AG04450 (cell line): ENCODE results near the gene GCH1. TPM values are rescaled to one million over a fixed set of nuclear protein-coding genes. Genes with fewer than 3 reads are reported as not detected.
"Not testable (repeated sequence)": the region's sequence is repeated elsewhere in the genome, so short reads cannot be mapped to it uniquely, and the experiment has no call there.

Experiments used
- CTCF ChIA-PET: fragments of 300-600, 350-600 bp; formaldehyde crosslinking; extraction: SDS; loops from one replicate; lab custom pipeline; 2022; ENCODE audit warnings: antibody characterized with exemption, inconsistent platforms; lab: Charles Lee
- POLR2A ChIA-PET: fragments of 350-600 bp; formaldehyde crosslinking; extraction: SDS; loops from one replicate; lab custom pipeline; 2021; ENCODE audit warnings: antibody characterized with exemption, inconsistent platforms; lab: Yijun Ruan, JAX
- DNase-seq: peaks from one replicate; pipeline ENCODE4 v3.0.0-alpha.2; 2011; ENCODE audit warnings: low read depth, low spot score
- H3K27ac ChIP-seq: one replicate; pipeline ENCODE4 v1.5.1; 2012; ENCODE audit warnings: low read depth, low read length, control low read depth
- H3K27me3 ChIP-seq: one replicate; pipeline ENCODE4 v1.6.0; 2012; ENCODE audit warnings: low read length; ENCODE audit not compliant: control insufficient read depth, insufficient read depth
- H3K4me3 ChIP-seq: 2 replicates; pipeline ENCODE4 v1.5.1; 2011; ENCODE audit warnings: mild to moderate bottlenecking, low read depth, low read length, control low read depth
- H3K9me3 ChIP-seq: 2 replicates; pipeline ENCODE4 v1.5.1; 2012; ENCODE audit warnings: low read length; ENCODE audit not compliant: control insufficient read depth, insufficient read depth
- CTCF ChIP-seq: IDR thresholded peaks from 2 replicates; pipeline ENCODE4 v1.5.1; 2011; ENCODE audit warnings: low read depth, low read length, control low read depth, inconsistent platforms
- polyA plus RNA-seq: library from polyadenylated mRNA; depleted of rRNA; stranded (reverse); fragments of >200 nt; gene quantifications from 2 replicates; pipeline ENCODE4 v1.2.3, GENCODE V29; 2011

The GCH1 gene
- polyA plus RNA-seq, 1 experiment = 0.88 TPM

DNA sequence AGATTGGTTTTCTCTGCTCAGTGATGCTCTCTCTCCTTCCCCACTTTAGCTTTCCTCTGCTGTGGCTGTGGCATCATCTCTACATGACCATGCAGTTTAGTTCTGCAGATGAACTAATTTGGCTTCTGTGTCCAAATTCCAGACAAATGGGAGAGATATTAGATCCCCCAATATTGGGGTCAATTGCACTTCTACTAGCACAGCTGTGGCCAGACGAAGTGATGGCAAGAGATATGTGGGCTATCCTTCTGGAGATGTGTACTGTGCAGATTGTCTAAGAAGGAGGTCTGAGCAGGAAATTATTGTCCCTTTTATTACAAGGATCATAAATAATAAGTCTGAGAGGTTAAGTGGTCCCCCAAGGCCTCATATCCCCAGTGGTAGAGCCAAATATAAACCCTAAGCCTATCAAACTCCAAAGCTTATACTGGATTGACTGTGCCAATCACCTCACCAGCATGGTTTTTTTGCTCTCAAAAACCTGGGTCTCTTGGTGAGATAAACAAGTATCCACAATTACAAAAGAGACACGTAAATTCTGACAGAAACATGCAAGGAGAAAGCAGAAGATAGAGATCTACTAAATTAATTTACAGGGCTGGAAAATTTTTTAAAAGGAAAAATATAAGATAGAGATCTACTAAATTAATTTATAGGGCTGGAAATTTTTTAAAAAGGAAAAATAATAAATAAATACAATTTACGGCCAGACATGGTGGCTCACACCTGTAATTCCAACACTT lies 29.1 kb upstream of the GCH1 start:
- Histone ChIP-seq H3K27me3 (no peaks in the 10 kb centered on the region), H3K27ac (no peak overlapping the region), H3K4me3 (no peak overlapping the region), H3K9me3 (no peaks in the 10 kb centered on the region)
- ChIA-PET CTCF (interaction anchor here (0.5 to 0.6 kb wide), 2 partner anchors 50 to 814 kb away, joined by 3 to 5 read pairs; no protein-coding TSS in a partner anchor), POLR2A (no interaction called here)
- no peak for DNase-seq
- no peak for TF ChIP-seq CTCF

GRCh38 chr14:54931101-54931500 lies 28.5 kb upstream of the GCH1 start:
- ChIA-PET CTCF (interaction anchor here (0.5 kb wide), 1 partner anchor 50 kb away, joined by 3 read pairs; no protein-coding TSS in a partner anchor), POLR2A (no interaction called here)
- no peak overlapping the region for H3K4me3 ChIP-seq
- no peak for DNase-seq
- no peak for TF ChIP-seq CTCF
- H3K27ac ChIP-seq = no peak overlapping the region
- H3K9me3 ChIP-seq = no peaks in the 10 kb centered on the region
- H3K27me3 ChIP-seq = no peaks in the 10 kb centered on the region

GRCh38 chr14:54929556-54929955 lies 26.9 kb upstream of the GCH1 start:
- Histone ChIP-seq H3K27me3 (no peaks in the 10 kb centered on the region), H3K4me3 (no peak overlapping the region), H3K9me3 (no peaks in the 10 kb centered on the region), H3K27ac (no peak overlapping the region)
- ChIA-PET POLR2A (no interaction called here), CTCF (no interaction called here)
- no peak for TF ChIP-seq CTCF
- no peak for DNase-seq

GRCh38 chr14:54928216-54928615 lies 25.6 kb upstream of the GCH1 start:
- CTCF ChIA-PET = no interaction called here
- TF ChIP-seq CTCF = no peak
- no peak overlapping the region for H3K4me3 ChIP-seq
- DNase-seq = no peak
- H3K27ac ChIP-seq = no peak overlapping the region
- POLR2A ChIA-PET = no interaction called here
- H3K9me3 ChIP-seq = no peaks in the 10 kb centered on the region
- no peaks in the 10 kb centered on the region for H3K27me3 ChIP-seq

DNA sequence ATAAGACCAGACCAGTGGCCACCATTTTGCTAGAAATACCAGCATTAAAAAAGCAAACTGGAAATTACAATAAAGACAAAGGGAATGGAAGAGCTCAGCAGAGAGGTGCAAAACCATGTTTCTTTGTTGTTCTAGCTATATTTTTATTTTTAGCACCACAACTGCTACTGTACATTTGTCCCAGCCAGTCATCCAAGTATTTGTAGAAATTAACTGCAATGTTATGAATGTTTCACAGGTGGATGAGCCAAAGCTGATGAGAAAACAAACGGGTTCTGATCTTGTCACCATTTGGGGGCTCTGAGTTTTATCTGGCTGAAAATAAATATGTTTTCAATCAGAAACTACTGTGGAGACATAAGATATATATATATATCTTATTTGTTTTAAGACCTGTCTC lies 24.9 kb upstream of the GCH1 start:
- Histone ChIP-seq H3K9me3 (no peaks in the 10 kb centered on the region), H3K27me3 (no peaks in the 10 kb centered on the region), H3K27ac (no peak overlapping the region), H3K4me3 (no peak overlapping the region)
- no peak for TF ChIP-seq CTCF
- DNase-seq = no peak
- ChIA-PET POLR2A (no interaction called here), CTCF (no interaction called here)

DNA sequence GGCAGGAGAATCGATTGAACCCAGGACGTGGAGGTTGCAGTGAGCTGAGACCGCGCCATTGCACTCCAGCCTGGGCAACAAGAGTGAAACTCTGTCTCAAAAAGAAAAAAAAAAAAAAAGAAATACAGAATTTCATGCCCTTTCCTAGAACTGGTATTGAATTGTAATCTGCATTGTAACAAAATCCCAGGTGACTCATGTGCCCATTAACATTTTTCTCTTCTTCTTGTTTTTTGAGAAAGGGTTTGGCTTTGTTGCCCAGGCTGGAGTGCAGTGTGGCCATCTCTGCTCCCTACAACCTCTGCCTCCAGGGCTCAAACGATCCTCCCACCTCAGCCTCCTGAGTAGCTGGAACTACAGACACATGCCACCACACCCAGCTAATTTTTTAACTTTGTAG lies 23.9 kb upstream of the GCH1 start:
- H3K4me3 ChIP-seq, CTCF ChIA-PET, DNase-seq, POLR2A ChIA-PET, H3K9me3 ChIP-seq, H3K27me3 ChIP-seq, H3K27ac ChIP-seq: not testable (repeated sequence)
